GM12878 (cell line): Measurements from ENCODE around the gene PKNOX1. TPM values are rescaled to one million over a fixed set of nuclear protein-coding genes. Genes with fewer than 3 reads are reported as not detected.

ENCODE experiments used
- ATAC-seq: fragments of 200-7000 bp; cut with Tn5 transposase; 3 replicates; pipeline ENCODE4 v1.9.1; 2020; ENCODE audit warnings: mild to moderate bottlenecking, moderate library complexity
- BruUV-seq: library from RNA; stranded (reverse); fragments of 400-500 nt; replicated peaks from 2 replicates; lab custom pipeline; 2021; lab: Mats Ljungman, UMichigan
- CTCF ChIA-PET: fragments of 300-600 bp; sonication (Branson Sonifier 250); formaldehyde crosslinking; extraction: SDS; loops from one replicate; lab custom pipeline; 2021; ENCODE audit warnings: inconsistent platforms; lab: Yijun Ruan, JAX
- POLR2A ChIA-PET: fragments of 350-600 bp; formaldehyde crosslinking; extraction: SDS; loops from one replicate; lab custom pipeline; 2021; ENCODE audit warnings: inconsistent platforms; lab: Charles Lee
- RAD21 ChIA-PET: fragments of 300-600 bp; sonication (Branson Sonifier 250); formaldehyde crosslinking; loops from one replicate; lab custom pipeline; 2023; ENCODE audit warnings: antibody characterized with exemption; ENCODE audit not compliant: unreplicated experiment; lab: Charles Lee
- SMC1A ChIA-PET: fragments of 300-600 bp; sonication (Branson Sonifier 250); formaldehyde crosslinking; loops from one replicate; lab custom pipeline; 2023; ENCODE audit not compliant: unreplicated experiment, uncharacterized antibody; lab: Charles Lee
- DNase-seq: peaks from one replicate; pipeline ENCODE4 v3.0.0-alpha.2; 2011; ENCODE audit warnings: low read depth, low spot score
- FAIRE-seq: peaks from 3 replicates; lab custom pipeline; 2011; peaks lifted over from hg19 to GRCh38; lab: Jason Lieb, UNC
- H2AFZ ChIP-seq: 2 replicates; pipeline ENCODE4 v1.6.0; 2011; ENCODE audit warnings: low read depth, low read length, control low read depth; ENCODE audit not compliant: control insufficient read depth
- H3K27ac ChIP-seq: 2 replicates; pipeline ENCODE4 v1.5.1; 2011; ENCODE audit warnings: control low read depth; ENCODE audit not compliant: control insufficient read depth, insufficient read depth
- H3K27me3 ChIP-seq, 2 experiments: replicated peaks in 1 of 2; 2 replicates each; pipeline versions ENCODE4 v1.6.0 to v1.6.1; 2011; ENCODE audit warnings: low read length in 1 of 2; ENCODE audit not compliant: control insufficient read depth in 2 of 2, insufficient read depth in 2 of 2
- H3K36me3 ChIP-seq, 2 experiments: 2 replicates each; pipeline ENCODE4 v1.5.1; 2011; ENCODE audit warnings: low read length in 1 of 2; ENCODE audit not compliant: control insufficient read depth in 2 of 2, insufficient read depth in 2 of 2
- H3K4me1 ChIP-seq: 2 replicates; pipeline ENCODE4 v1.6.1; 2011; ENCODE audit warnings: mild to moderate bottlenecking, low read length, moderate library complexity, mixed read lengths; ENCODE audit not compliant: control insufficient read depth, insufficient read depth
- H3K4me2 ChIP-seq: 2 replicates; pipeline ENCODE4 v1.6.0; 2011; ENCODE audit warnings: control low read depth; ENCODE audit not compliant: control insufficient read depth, insufficient read depth
- H3K4me3 ChIP-seq: fragments of 200-600 bp; sonication (generic); 2 replicates; pipeline ENCODE4 v1.5.1; 2016
- H3K79me2 ChIP-seq: 2 replicates; pipeline ENCODE4 v1.6.0; 2011; ENCODE audit warnings: low read length; ENCODE audit not compliant: control insufficient read depth, insufficient read depth
- H3K9ac ChIP-seq: 2 replicates; pipeline ENCODE4 v1.8.0; 2011; ENCODE audit warnings: low read length, control low read depth, mixed read lengths; ENCODE audit not compliant: control insufficient read depth, insufficient read depth
- H3K9me3 ChIP-seq: replicated peaks from 3 replicates; pipeline ENCODE4 v1.5.1; 2011; ENCODE audit warnings: mild to moderate bottlenecking, low read length; ENCODE audit not compliant: control insufficient read depth, insufficient read depth
- H4K20me1 ChIP-seq: 2 replicates; pipeline ENCODE4 v1.6.0; 2011; ENCODE audit not compliant: control insufficient read depth, insufficient read depth
- ATF7 ChIP-seq: fragments of 450-650 bp; IDR thresholded peaks from 2 replicates; pipeline ENCODE4 v1.6.1; 2016; ENCODE audit warnings: low read depth, mild to moderate bottlenecking
- BHLHE40 ChIP-seq, 2 experiments: fragments of 450-650 bp in 1 of 2; IDR thresholded peaks; 2 replicates each; pipeline ENCODE4 v1.6.1; 2011 to 2017; ENCODE audit warnings: low read depth in 2 of 2, borderline replicate concordance in 1 of 2, improper control_type of control experiment in 1 of 2, low read length in 1 of 2, mild to moderate bottlenecking in 1 of 2
- BMI1 ChIP-seq: fragments of 450-650 bp; IDR thresholded peaks from 2 replicates; pipeline ENCODE4 v1.6.1; 2016; ENCODE audit warnings: mild to moderate bottlenecking, moderate library complexity, borderline replicate concordance
- CREM ChIP-seq: IDR thresholded peaks from 2 replicates; pipeline ENCODE4 v1.6.1; 2014; ENCODE audit warnings: antibody characterized with exemption, low read depth
- DPF2 ChIP-seq: fragments of 450-650 bp; IDR thresholded peaks from 2 replicates; pipeline ENCODE4 v1.6.1; 2017; ENCODE audit warnings: mild to moderate bottlenecking
- GABPA ChIP-seq: IDR thresholded peaks from 2 replicates; pipeline ENCODE4 v1.6.1; 2014; ENCODE audit warnings: antibody characterized with exemption, low read depth, mild to moderate bottlenecking, inconsistent platforms
- HDGF ChIP-seq: fragments of 450-650 bp; IDR thresholded peaks from 2 replicates; pipeline ENCODE4 v1.6.1; 2016; ENCODE audit warnings: antibody characterized with exemption
- JUNB ChIP-seq: IDR thresholded peaks from 2 replicates; pipeline ENCODE4 v1.6.1; 2016; ENCODE audit warnings: antibody characterized with exemption, mild to moderate bottlenecking
- JUND ChIP-seq: IDR thresholded peaks from 2 replicates; pipeline ENCODE4 v1.6.1; 2012; ENCODE audit warnings: low read depth, mild to moderate bottlenecking, low read length, improper control_type of control experiment, moderate library complexity
- KDM1A ChIP-seq: fragments of 200-600 bp; sonication (generic); IDR thresholded peaks from 2 replicates; pipeline ENCODE4 v1.6.1; 2016; ENCODE audit warnings: borderline replicate concordance
- LARP7 ChIP-seq: fragments of 450-650 bp; IDR thresholded peaks from 2 replicates; pipeline ENCODE4 v1.6.1; 2017; ENCODE audit warnings: mild to moderate bottlenecking
- NR2C2 ChIP-seq: IDR thresholded peaks from 2 replicates; pipeline ENCODE4 v1.6.1; 2011; ENCODE audit warnings: borderline replicate concordance, low read depth; ENCODE audit not compliant: control insufficient read depth, insufficient read length
- RUNX3 ChIP-seq: IDR thresholded peaks from 2 replicates; pipeline ENCODE4 v1.6.1; 2012; ENCODE audit warnings: low read length, inconsistent platforms
- SP1 ChIP-seq: IDR thresholded peaks from one replicate; pipeline ENCODE4 v1.6.1; 2011; ENCODE audit warnings: low read depth, low read length
- SREBF1 ChIP-seq: IDR thresholded peaks from 2 replicates; pipeline ENCODE4 v1.6.1; 2012; ENCODE audit warnings: mild to moderate bottlenecking, low read length
- STAT1 ChIP-seq: fragments of 450-650 bp; conservative IDR thresholded peaks from 2 replicates; pipeline ENCODE4 v1.6.1; 2014; ENCODE audit warnings: antibody characterized with exemption, mild to moderate bottlenecking
- ZZZ3 ChIP-seq: IDR thresholded peaks from 2 replicates; pipeline ENCODE4 v1.6.1; 2011; ENCODE audit warnings: low read depth; ENCODE audit not compliant: control insufficient read depth, insufficient read length
- WGBS: methylation state at CpG from one replicate; pipeline ENCODE4 v1.1.6; 2016; ENCODE audit warnings: low lambda C conversion rate; ENCODE audit not compliant: insufficient replicate concordance, insufficient coverage; ENCODE audit errors: missing lambda C conversion rate; 5-methylcytosine and 5-hydroxymethylcytosine counted together
- in situ Hi-C: fragments of 300-500 bp; cut with MboI; formaldehyde crosslinking; loops from 9 replicates; pipeline ENCODE4 v1.14.3; 2018; ENCODE audit warnings: mixed read lengths
- intact Hi-C: fragments of 100-400 bp; cut with micrococcal nuclease; formaldehyde crosslinking; loops from one replicate; pipeline ENCODE4 v1.14.2; 2022; ENCODE audit not compliant: unreplicated experiment
- polyA plus RNA-seq, 11 experiments: library from polyadenylated mRNA; depleted of rRNA in 4 of 11; unstranded in 6 of 11; stranded (reverse) in 5 of 11; fragments of >200 nt; fragmentation: Nextera tagmentation in 4 of 11; fragmentation: Illumina TruSeq in 1 of 11; extraction: Ambion mirVana in 4 of 11; extraction: Trizol in 1 of 11; gene quantifications; 1 replicate in 1 of 11; 2 replicates in 10 of 11; pipeline versions ENCODE4 v1.2.1 to v1.2.3, GENCODE V29; 2011 to 2016; ENCODE audit warnings: inconsistent platforms in 2 of 11, missing spikeins in 2 of 11, low read depth in 1 of 11
- total RNA-seq, 4 experiments: library from RNA; depleted of rRNA in 3 of 4; stranded (reverse); fragments of >200 nt in 3 of 4; fragmentation: Illumina TruSeq in 1 of 4; extraction: Trizol in 1 of 4; gene quantifications; 2 replicates each; pipeline versions ENCODE4 v1.2.1 to v1.2.3, GENCODE V29; 2013 to 2021
- TF ChIP-seq, protein P1 (sequence below): fragments of 450-650 bp; IDR thresholded peaks from 2 replicates; pipeline ENCODE4 v1.6.1; 2014; ENCODE audit warnings: mild to moderate bottlenecking
- TF ChIP-seq, protein P2 (sequence below): fragments of 450-650 bp; formaldehyde crosslinking; IDR thresholded peaks from 2 replicates; pipeline ENCODE4 v1.4.0; 2020; ENCODE audit warnings: mild to moderate bottlenecking, moderate library complexity

PKNOX1 gene
- total and polyA plus RNA-seq, 10 of the 15 experiments (the other 5 are each of a cell fraction or from before 2014, with no cell fraction given) = 6.9 to 23.7 (median 13.2) TPM

DNA sequence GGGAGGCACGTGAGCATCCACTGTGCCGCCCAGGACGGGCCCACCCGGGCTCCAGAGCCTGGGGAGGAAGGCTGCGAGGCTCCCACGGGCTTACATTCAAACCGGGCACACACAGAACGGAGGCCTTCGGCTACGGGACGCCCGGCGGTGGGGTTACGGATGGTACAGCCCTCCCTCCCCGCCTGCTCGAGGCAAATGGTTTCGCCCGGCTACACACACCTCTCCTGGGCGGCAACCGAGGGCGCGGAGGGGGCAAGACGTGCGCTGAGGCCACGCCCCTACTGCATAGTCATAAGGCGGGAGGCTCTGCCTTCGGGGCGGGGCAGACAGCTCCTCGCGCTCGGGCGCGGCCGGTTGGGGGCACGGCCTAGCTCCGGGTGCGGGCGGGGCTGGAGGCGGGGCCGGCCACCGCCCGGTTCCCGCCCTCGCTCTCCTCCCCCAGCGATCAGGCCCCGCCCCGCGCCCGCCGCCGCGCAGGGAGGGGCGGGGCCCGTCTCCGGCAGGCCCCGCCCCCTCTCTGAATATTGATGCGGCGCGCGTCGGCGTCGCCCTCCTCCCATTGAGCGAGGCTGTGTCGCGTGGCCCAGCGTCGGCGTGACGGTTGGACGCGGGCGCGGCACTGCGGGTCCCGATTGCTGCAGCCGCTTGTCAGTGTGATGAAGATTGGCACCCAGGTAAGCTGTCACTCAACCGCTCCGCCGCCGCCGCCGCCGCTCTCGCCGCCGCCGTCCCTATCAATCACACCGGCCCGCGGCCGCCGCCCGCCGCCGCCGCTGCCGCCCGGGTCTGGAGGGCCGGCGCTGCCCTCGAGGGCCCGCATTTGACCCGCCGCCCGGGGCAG lies at the start of gene PKNOX1 (continued):
- TF ChIP-seq JUND (peak; percentile 100), SREBF1 (peak; percentile 98), HDGF (peak; percentile 55; the same call in 1 of the 2 replicates), JUNB (no peak), GABPA (no peak), LARP7 (no peak; the same call in 1 of the 2 replicates), SP1 (peak; percentile 91), BHLHE40 (IDR thresholded peaks at IDR 0.05; ENCODE audit: borderline replicate concordance in 1 of 2, low read depth in 2 of 2, low read length in 1 of 2) (peak; percentile 99 to 100), ATF7 (peak; percentile 99), RUNX3 (no peak), STAT1 (no peak)

DNA sequence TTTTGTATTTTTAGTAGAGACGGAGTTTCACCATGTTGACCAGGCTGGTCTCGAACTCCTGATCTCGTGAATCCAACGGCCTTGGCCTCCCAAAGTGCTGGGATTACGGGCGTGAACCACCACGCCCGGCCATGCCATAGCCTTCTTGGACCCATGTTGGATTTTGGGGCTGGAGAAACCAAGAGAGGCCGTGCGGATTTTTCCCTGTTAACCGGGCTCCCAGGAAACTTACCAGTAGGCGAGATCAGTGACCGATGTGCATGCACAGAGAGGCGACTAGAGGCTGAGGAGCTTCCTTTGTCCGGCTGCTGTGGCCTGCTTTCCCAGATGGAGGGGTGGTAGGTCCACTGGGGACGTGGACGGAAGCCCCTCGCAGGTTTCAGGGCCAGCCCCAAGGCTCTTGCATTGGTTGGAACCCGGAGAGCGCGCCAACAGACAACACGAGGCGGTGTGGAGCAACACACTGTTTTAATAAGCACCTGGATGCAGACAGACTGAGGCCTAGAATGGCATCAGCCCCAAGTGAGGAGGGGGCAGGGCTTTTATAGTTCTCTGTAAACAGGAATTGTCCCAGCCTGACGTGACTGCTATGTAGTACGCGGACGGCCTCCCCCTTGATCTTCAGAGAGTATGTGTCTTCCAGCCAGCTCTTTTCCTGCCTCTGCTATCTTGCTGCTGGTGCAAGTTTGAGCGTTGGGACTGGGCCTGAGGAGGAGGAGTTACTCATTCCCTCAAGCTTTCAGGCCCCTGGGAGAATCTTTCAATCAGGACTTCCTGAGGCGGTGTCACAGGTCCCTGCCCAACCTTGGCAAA lies 49.0 kb upstream of the PKNOX1 start, which contains the start of gene ERVH48-1:
TSS of gene ERVH48-1 (minus strand) at position 517 of the 813 bp plus-strand sequence. CDS start 6,624 bp downstream, outside the sequence.
- Histone ChIP-seq H3K27me3 (no peaks in the 10 kb centered on the region), H4K20me1 (no peaks in the 10 kb centered on the region), H3K4me1 (peaks cover 6% of the 10 kb centered on the region), H3K4me2 (peak within 1 kb of the TSS; percentile 67; the same call in 1 of the 2 replicates), H3K27ac (no peak within 1 kb of the TSS), H3K9me3 (no peaks in the 10 kb centered on the region), H3K79me2 (no peaks in the 10 kb centered on the region), H3K4me3 (no peak within 1 kb of the TSS), H3K9ac (no peak within 1 kb of the TSS), H2AFZ (no peak within 1 kb of the TSS; the same call in 1 of the 2 replicates), H3K36me3 (no peaks in the 10 kb centered on the region)
- POLR2A ChIA-PET = no interaction called here
- 90% methylated on average over 28 of the region's 29 CpGs for WGBS
- in situ Hi-C loops = no loop called here
- RAD21 ChIA-PET = no interaction called here
- intact Hi-C loops = loop anchor here (10.0 kb wide), 1 partner anchor 729 kb away; the partner anchor contains the start of genes HSF2BP and RRP1B
- no TSS peak for BruUV-seq
- CTCF ChIA-PET = no interaction called here
- no peak for DNase-seq
- no peak for ATAC-seq
- SMC1A ChIA-PET = interaction anchor here (0.9 kb wide), 1 partner anchor 11 kb away, joined by 3 read pairs; no protein-coding TSS in a partner anchor
- FAIRE-seq = no peak
- no peak for TF ChIP-seq CREM
- TF ChIP-seq ZZZ3 = no peak
- no peak for TF ChIP-seq DPF2
- TF ChIP-seq BMI1 = no peak
- TF ChIP-seq, protein P1, sequence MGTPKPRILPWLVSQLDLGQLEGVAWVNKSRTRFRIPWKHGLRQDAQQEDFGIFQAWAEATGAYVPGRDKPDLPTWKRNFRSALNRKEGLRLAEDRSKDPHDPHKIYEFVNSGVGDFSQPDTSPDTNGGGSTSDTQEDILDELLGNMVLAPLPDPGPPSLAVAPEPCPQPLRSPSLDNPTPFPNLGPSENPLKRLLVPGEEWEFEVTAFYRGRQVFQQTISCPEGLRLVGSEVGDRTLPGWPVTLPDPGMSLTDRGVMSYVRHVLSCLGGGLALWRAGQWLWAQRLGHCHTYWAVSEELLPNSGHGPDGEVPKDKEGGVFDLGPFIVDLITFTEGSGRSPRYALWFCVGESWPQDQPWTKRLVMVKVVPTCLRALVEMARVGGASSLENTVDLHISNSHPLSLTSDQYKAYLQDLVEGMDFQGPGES = no peak
- TF ChIP-seq, protein P2, sequence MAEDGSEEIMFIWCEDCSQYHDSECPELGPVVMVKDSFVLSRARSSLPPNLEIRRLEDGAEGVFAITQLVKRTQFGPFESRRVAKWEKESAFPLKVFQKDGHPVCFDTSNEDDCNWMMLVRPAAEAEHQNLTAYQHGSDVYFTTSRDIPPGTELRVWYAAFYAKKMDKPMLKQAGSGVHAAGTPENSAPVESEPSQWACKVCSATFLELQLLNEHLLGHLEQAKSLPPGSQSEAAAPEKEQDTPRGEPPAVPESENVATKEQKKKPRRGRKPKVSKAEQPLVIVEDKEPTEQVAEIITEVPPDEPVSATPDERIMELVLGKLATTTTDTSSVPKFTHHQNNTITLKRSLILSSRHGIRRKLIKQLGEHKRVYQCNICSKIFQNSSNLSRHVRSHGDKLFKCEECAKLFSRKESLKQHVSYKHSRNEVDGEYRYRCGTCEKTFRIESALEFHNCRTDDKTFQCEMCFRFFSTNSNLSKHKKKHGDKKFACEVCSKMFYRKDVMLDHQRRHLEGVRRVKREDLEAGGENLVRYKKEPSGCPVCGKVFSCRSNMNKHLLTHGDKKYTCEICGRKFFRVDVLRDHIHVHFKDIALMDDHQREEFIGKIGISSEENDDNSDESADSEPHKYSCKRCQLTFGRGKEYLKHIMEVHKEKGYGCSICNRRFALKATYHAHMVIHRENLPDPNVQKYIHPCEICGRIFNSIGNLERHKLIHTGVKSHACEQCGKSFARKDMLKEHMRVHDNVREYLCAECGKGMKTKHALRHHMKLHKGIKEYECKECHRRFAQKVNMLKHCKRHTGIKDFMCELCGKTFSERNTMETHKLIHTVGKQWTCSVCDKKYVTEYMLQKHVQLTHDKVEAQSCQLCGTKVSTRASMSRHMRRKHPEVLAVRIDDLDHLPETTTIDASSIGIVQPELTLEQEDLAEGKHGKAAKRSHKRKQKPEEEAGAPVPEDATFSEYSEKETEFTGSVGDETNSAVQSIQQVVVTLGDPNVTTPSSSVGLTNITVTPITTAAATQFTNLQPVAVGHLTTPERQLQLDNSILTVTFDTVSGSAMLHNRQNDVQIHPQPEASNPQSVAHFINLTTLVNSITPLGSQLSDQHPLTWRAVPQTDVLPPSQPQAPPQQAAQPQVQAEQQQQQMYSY (CRISPR knock-in tag) = no peak
- TF ChIP-seq NR2C2 = no peak
- no peak for TF ChIP-seq KDM1A
